ENCODE measurements around the gene LCMT2. TPM values are rescaled to one million over a fixed set of nuclear protein-coding genes. Genes with fewer than 3 reads are reported as not detected.

The LCMT2 gene
- total RNA-seq, 1 donor from 2014 or later: 9.6 TPM

GRCh38 chr15:43347114-43347513, 16.7 kb upstream of the LCMT2 start:
- DNase-seq (ENCODE audit: low spot score): no peak
- Mint-ChIP-seq H3K4me1 (ENCODE audit: unreplicated experiment) (peaks cover 9% of the 10 kb centered on the region), H3K4me3 (ENCODE audit: unreplicated experiment) (no peak overlapping the region)

GRCh38 chr15:43346305-43346704, 15.9 kb upstream of the LCMT2 start:
- no peak overlapping the region for H3K4me3 Mint-ChIP-seq (ENCODE audit: unreplicated experiment)
- no peaks in the 10 kb centered on the region for H3K9me3 Mint-ChIP-seq (ENCODE audit: unreplicated experiment)
- no peak for TF ChIP-seq CTCF (IDR thresholded peaks at IDR 0.05; ENCODE audit: unreplicated experiment)
- no peak overlapping the region for H3K27ac Mint-ChIP-seq (ENCODE audit: unreplicated experiment)
- H3K4me1 Mint-ChIP-seq (ENCODE audit: unreplicated experiment): peaks cover 12% of the 10 kb centered on the region
- peaks cover 4% of the 10 kb centered on the region for H3K36me3 Mint-ChIP-seq (ENCODE audit: low read depth, unreplicated experiment)
- DNase-seq (ENCODE audit: low spot score): no peak
- no peaks in the 10 kb centered on the region for H3K27me3 Mint-ChIP-seq (ENCODE audit: unreplicated experiment)

More at GRCh38 chr15:43347114-43347513, 16.7 kb upstream of the LCMT2 start:
- Mint-ChIP-seq H3K36me3 (ENCODE audit: low read depth, unreplicated experiment) (peaks cover 4% of the 10 kb centered on the region), H3K27ac (ENCODE audit: unreplicated experiment) (no peak overlapping the region), H3K27me3 (ENCODE audit: unreplicated experiment) (no peaks in the 10 kb centered on the region), H3K9me3 (ENCODE audit: unreplicated experiment) (no peaks in the 10 kb centered on the region)
- TF ChIP-seq CTCF (IDR thresholded peaks at IDR 0.05; ENCODE audit: unreplicated experiment): no peak

- TF ChIP-seq CTCF (IDR thresholded peaks at IDR 0.05; ENCODE audit: unreplicated experiment): no peak
- peaks cover 3% of the 10 kb centered on the region for H3K27me3 Mint-ChIP-seq (ENCODE audit: unreplicated experiment)
- no peak for DNase-seq (ENCODE audit: low spot score)
- H3K4me3 Mint-ChIP-seq (ENCODE audit: unreplicated experiment): peak overlapping the region; percentile 92
- H3K4me1 Mint-ChIP-seq (ENCODE audit: unreplicated experiment): peaks cover 32% of the 10 kb centered on the region
- peak overlapping the region; percentile 84 for H3K27ac Mint-ChIP-seq (ENCODE audit: unreplicated experiment)
- no peaks in the 10 kb centered on the region for H3K9me3 Mint-ChIP-seq (ENCODE audit: unreplicated experiment)
- peaks cover 10% of the 10 kb centered on the region for H3K36me3 Mint-ChIP-seq (ENCODE audit: low read depth, unreplicated experiment)
These were observed 361 bp upstream of the LCMT2 start for GRCh38 chr15:43330780-43331087.

GRCh38 chr15:43329217-43329959, 985 bp downstream of the LCMT2 start:
- no peak for DNase-seq (ENCODE audit: low spot score)
- Mint-ChIP-seq H3K36me3 (ENCODE audit: low read depth, unreplicated experiment) (peaks cover 6% of the 10 kb centered on the region), H3K9me3 (ENCODE audit: unreplicated experiment) (no peaks in the 10 kb centered on the region), H3K4me1 (ENCODE audit: unreplicated experiment) (peaks cover 34% of the 10 kb centered on the region), H3K4me3 (ENCODE audit: unreplicated experiment) (peak overlapping the region; percentile 92), H3K27me3 (ENCODE audit: unreplicated experiment) (peaks cover 3% of the 10 kb centered on the region), H3K27ac (ENCODE audit: unreplicated experiment) (peak overlapping the region; percentile 72)
- no peak for TF ChIP-seq CTCF (IDR thresholded peaks at IDR 0.05; ENCODE audit: unreplicated experiment)

GRCh38 chr15:43325039-43325684, 5.2 kb downstream of the LCMT2 start:
- DNase-seq (ENCODE audit: low spot score): no peak
- H3K4me3 Mint-ChIP-seq (ENCODE audit: unreplicated experiment): no peak overlapping the region
- H3K9me3 Mint-ChIP-seq (ENCODE audit: unreplicated experiment): no peaks in the 10 kb centered on the region
- TF ChIP-seq CTCF (IDR thresholded peaks at IDR 0.05; ENCODE audit: unreplicated experiment): no peak
- peaks cover 33% of the 10 kb centered on the region for H3K4me1 Mint-ChIP-seq (ENCODE audit: unreplicated experiment)
- no peaks in the 10 kb centered on the region for H3K27me3 Mint-ChIP-seq (ENCODE audit: unreplicated experiment)
- H3K36me3 Mint-ChIP-seq (ENCODE audit: low read depth, unreplicated experiment): peaks cover 6% of the 10 kb centered on the region
- no peak overlapping the region for H3K27ac Mint-ChIP-seq (ENCODE audit: unreplicated experiment)

Data from endothelial cell (in vitro differentiated cells).